Measurements from ENCODE around the gene HSPA4L.

Gene HSPA4L

GRCh38 chr4:127783955-127784770, 2.0 kb downstream of the HSPA4L start:
- DNase-seq: no peak

GRCh38 chr4:127788517-127788916, 6.4 kb downstream of the HSPA4L start:
- no peak for DNase-seq

GRCh38 chr4:127791391-127791790, 9.3 kb downstream of the HSPA4L start:
- no peak for DNase-seq

- DNase-seq: no peak
Observed at GRCh38 chr4:127793528-127793927, 11.4 kb downstream of the HSPA4L start.

- DNase-seq: no peak
Observed at GRCh38 chr4:127799711-127800110, 17.6 kb downstream of the HSPA4L start.

GRCh38 chr4:127809173-127809800, 27.2 kb downstream of the HSPA4L start:
- DNase-seq: no peak

- DNase-seq: no peak
Observed at GRCh38 chr4:127810551-127810950, 28.4 kb downstream of the HSPA4L start.

GRCh38 chr4:127822430-127822829, 40.3 kb downstream of the HSPA4L start:
- no peak for DNase-seq

- DNase-seq: no peak
Observed at GRCh38 chr4:127828121-127828520, 46.0 kb downstream of the HSPA4L start.

- DNase-seq: no peak
Observed at GRCh38 chr4:127829014-127829413, 46.9 kb downstream of the HSPA4L start.

- no peak for DNase-seq
Observed at GRCh38 chr4:127832585-127832984, 50.5 kb downstream of the HSPA4L start.

GRCh38 chr4:127843704-127844600, 61.8 kb downstream of the HSPA4L start:
- no peak for DNase-seq

GRCh38 chr4:127844601-127845116, 62.5 kb downstream of the HSPA4L start:
- DNase-seq: no peak

- no peak for DNase-seq
Observed at GRCh38 chr4:127846061-127846460, 63.9 kb downstream of the HSPA4L start.

- no peak for DNase-seq
Observed at GRCh38 chr4:127846765-127847164, 64.6 kb downstream of the HSPA4L start.

GRCh38 chr4:127849505-127850234, 67.5 kb downstream of the HSPA4L start:
- DNase-seq: no peak

GRCh38 chr4:127852661-127853060, 70.5 kb downstream of the HSPA4L start:
- no peak for DNase-seq

- DNase-seq: no peak
Observed at GRCh38 chr4:127856196-127856812, 74.2 kb downstream of the HSPA4L start.

- no peak for DNase-seq
Observed at GRCh38 chr4:127856813-127857447, 74.8 kb downstream of the HSPA4L start.

GRCh38 chr4:127857641-127858040, 75.5 kb downstream of the HSPA4L start:
- DNase-seq: no peak

GRCh38 chr4:127868196-127868595, 86.1 kb downstream of the HSPA4L start:
- DNase-seq: no peak

- DNase-seq: no peak
Observed at GRCh38 chr4:127870281-127870680, 88.2 kb downstream of the HSPA4L start.

All from NCI-H1105 (cell line).